Stomach (tissue), 4 donors: Measurements from ENCODE around the gene PKHD1.

Experiments
- POLR2AphosphoS5 ChIP-seq, 3 donors: sonication (generic); formaldehyde crosslinking; IDR thresholded peaks; one replicate each; pipeline ENCODE4 v1.6.1; 2016; ENCODE audit warnings: antibody characterized with exemption in 3 of 3
- TF ChIP-seq, protein P1 (sequence below), 7 experiments: fragments of 450-650 bp in 4 of 7; fragments of 200-600 bp in 3 of 7; sonication (generic) in 3 of 7; IDR thresholded peaks; one replicate each; pipeline ENCODE4 v1.5.1; 2016 to 2019; ENCODE audit warnings: antibody characterized with exemption in 7 of 7, control low read depth in 2 of 7, mild to moderate bottlenecking in 1 of 7

DNA sequence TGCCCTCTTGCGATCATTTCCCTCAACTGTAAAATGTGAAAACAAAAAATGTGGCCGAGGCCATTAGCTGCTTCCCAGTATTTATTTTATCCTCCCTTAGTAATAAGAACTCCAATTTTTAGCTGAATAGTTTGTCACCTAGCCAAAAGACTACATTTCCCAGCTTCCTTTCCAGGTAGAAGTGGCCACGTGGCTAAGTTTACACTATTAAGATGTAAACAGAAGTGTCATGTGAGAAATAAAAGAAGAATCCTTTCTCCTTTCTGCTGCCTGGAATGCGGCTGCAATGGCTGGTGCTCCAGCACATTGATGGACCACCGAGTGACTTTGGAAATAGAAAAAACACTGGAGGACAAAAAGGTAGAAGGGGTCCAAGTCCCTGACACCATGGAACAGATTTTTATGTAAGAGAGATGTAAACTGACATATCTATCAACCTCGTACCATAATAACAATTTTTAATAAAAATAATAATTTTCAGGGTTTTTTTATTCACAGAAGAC lies 268.8 kb downstream of the PKHD1 start:
- TF ChIP-seq POLR2AphosphoS5 (IDR thresholded peaks at IDR 0.05), result no peak
- TF ChIP-seq, protein P1, sequence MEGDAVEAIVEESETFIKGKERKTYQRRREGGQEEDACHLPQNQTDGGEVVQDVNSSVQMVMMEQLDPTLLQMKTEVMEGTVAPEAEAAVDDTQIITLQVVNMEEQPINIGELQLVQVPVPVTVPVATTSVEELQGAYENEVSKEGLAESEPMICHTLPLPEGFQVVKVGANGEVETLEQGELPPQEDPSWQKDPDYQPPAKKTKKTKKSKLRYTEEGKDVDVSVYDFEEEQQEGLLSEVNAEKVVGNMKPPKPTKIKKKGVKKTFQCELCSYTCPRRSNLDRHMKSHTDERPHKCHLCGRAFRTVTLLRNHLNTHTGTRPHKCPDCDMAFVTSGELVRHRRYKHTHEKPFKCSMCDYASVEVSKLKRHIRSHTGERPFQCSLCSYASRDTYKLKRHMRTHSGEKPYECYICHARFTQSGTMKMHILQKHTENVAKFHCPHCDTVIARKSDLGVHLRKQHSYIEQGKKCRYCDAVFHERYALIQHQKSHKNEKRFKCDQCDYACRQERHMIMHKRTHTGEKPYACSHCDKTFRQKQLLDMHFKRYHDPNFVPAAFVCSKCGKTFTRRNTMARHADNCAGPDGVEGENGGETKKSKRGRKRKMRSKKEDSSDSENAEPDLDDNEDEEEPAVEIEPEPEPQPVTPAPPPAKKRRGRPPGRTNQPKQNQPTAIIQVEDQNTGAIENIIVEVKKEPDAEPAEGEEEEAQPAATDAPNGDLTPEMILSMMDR (IDR thresholded peaks at IDR 0.05), result no peak
